22Rv1 (cell line): ENCODE data around the gene GPR62.

Experiments used
- H3K27ac ChIP-seq: fragments of 450-650 bp; 2 replicates; pipeline ENCODE4 v1.5.1; 2017
- ZFX ChIP-seq: fragments of 450-650 bp; IDR thresholded peaks from 2 replicates; pipeline ENCODE4 v1.6.1; 2017; ENCODE audit warnings: antibody characterized with exemption, borderline replicate concordance
- TF ChIP-seq, protein P1 (sequence below): fragments of 450-650 bp; IDR thresholded peaks from 2 replicates; pipeline ENCODE4 v1.5.1; 2017; ENCODE audit warnings: mild to moderate bottlenecking

Gene GPR62

DNA sequence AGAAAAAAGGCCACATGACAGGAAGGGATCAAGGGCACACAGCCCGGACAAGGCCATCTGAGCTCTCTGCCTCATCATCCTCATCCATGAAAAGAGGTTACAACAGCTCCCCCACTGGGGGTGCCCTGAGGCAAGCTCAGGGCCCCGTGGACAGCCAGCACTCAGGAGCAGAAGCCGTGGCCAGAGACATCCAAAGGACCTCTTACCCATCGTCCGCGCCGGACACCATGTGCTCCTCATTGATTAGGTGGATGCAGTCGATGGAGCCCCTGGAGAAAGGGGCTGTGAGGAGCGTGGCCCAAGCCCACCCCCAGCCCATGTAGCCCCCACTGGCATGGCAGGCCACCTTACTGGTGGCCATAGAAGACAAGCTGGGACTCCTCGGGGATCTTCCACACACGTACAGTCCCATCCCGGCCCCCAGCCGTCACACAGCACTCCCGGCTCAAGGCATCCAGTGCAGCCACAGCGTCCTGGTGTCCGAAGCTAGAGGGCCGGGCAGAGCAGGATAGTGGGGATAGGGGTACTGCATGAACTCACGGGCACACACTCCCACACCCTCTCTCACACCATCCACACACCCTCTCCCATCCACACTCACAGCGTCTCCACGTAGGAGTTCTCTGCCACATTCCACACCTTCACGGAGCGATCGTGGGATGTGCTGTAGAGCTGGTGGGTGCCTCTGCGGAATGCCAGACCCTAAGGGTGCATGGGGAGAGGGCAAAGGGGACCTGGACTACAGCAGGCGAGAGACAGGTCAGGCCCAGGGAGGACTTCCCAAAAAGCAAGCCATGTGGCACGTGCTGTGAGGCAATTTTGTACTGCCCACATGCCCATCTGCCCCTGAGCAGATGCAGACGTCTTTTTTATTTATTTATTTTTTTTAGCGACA is 19.9 kb upstream of the GPR62 start:
- H3K27ac ChIP-seq, result no peak overlapping the region
- TF ChIP-seq, protein P1, sequence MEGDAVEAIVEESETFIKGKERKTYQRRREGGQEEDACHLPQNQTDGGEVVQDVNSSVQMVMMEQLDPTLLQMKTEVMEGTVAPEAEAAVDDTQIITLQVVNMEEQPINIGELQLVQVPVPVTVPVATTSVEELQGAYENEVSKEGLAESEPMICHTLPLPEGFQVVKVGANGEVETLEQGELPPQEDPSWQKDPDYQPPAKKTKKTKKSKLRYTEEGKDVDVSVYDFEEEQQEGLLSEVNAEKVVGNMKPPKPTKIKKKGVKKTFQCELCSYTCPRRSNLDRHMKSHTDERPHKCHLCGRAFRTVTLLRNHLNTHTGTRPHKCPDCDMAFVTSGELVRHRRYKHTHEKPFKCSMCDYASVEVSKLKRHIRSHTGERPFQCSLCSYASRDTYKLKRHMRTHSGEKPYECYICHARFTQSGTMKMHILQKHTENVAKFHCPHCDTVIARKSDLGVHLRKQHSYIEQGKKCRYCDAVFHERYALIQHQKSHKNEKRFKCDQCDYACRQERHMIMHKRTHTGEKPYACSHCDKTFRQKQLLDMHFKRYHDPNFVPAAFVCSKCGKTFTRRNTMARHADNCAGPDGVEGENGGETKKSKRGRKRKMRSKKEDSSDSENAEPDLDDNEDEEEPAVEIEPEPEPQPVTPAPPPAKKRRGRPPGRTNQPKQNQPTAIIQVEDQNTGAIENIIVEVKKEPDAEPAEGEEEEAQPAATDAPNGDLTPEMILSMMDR, result no peak
- TF ChIP-seq ZFX, result no peak

DNA sequence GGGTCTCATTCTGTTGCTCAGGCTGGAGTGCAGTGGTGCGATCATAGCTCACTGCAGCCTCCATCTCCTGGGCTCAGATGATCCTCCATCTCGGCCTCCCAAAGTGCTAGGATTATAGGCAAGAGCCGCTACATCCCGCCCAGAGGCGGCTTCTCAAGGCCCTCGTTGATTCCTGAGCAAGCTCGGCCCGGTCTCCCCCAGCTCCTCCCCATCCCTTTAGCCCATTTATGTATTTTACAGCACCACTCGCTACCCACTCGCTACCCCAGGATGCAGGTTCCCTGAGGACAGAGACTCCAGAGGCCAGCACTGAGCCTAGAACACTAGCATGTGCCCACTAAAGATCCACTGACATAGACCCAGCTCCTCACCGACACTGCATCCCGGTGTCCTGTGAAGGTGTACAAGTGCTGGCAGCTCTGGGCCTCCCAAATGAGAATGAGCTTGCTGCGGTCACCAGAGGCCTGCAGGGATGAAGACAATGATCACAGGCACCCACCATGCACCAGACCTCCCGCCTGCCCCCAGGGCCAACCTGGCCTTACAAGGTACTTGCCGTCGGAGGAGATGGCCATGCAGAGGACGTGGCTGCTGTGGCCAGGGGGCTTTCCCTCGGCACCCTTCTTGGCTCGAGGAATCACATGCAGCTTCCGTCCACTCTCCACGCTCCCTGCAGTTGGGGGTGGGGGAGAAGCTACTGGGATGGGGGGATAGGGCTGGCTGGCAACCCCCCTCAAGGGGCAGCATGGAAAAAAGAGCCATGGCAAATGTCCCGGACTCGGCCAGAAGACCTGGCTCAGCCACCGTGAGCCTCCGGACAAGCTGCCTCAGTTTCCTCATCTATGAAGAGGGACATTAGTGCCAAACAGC is 19.1 kb upstream of the GPR62 start:
- H3K27ac ChIP-seq, result no peak overlapping the region
- no peak for TF ChIP-seq ZFX
- TF ChIP-seq, protein P1, result no peak

DNA sequence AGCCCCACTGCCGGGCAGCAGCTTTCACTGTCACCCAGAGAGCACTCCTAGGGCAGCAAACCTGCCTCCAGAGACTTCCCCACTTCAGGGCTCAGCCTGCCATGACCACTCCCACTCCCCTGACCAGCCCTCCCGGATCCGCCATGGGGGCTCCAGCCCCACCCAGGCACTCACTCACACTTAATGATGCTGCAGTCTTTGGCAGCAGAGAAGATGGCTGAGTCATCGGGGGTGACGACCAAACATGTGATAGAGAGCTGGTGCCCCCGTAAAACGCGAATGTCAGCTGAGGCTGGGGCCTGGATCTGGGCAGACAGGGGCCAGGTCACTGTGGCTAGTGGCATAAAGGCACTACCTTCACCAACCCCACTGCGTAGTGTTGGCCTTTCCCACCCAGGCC is 18.2 kb upstream of the GPR62 start:
- no peak for TF ChIP-seq ZFX
- TF ChIP-seq, protein P1, result no peak
- no peak overlapping the region for H3K27ac ChIP-seq

DNA sequence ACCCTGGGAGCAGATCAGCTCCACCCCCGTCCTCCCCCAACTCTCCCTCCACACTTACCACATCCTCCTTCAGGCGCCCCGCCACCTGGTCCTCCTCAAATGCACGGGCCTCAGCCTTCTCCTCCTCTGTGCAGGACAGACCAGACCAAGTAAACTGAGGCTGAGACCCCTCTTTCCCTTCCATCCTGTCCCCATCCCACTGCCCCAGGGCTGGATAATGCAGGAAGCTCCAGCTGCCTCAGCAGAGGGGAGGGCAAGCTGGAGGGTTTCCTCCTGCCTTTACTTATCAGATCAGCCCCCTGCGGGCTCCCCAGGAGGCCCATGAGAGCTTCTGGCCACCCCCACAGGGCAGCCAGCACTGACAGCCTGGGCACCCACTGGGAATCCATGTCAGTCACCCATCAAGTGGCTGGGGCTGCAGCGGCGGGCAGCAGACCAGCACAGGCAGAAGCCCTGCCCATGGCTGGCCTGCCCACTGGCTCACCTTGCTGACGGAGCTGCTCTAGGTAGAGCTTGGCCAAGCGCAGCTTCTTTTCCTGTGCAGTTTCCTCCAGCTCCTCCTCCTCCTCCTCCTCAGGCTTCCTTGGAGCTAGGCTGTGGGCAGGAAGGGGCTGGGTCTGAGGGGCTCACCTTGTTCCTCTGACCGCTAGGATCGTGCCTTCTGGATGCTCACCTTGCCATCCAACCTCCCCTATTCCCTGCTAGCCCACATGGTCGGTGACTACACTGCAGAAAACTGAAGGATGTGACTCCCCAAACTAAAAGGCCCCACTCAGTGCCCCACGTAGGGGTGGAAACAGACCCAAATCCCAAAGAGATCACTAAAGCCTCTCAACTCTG is 17.4 kb upstream of the GPR62 start:
- TF ChIP-seq ZFX, result no peak
- TF ChIP-seq, protein P1, result no peak
- H3K27ac ChIP-seq, result no peak overlapping the region

DNA sequence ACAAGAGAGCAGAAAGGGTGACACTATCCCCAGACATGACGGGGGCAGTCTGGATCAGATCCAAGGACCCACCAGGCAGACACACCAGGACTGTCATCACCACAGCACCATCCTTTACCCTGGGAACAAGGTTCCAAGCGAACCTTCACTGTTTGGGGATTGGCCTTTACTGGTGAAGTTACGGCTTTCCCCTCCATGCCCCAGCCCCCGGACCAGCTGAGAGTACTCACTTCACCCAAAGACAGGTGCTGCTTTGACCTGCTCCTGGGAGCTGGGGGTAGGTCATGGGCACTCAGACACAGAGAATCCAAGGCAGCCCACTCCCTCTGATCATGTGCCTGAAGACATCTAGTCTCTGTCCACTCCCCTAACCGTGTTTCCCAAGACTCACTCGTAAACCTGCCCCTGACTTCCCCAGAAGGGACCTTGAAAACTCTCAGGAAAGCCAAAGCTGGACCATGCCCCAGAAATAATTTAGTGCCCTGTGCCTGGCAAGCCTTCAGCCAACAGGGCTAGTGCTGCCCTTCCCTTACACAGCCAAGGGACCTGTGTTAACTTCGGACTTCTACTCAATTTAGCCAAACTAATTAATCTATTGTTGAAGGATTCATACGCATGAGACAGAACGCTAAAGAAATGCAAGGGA is 16.3 kb upstream of the GPR62 start:
- no peak overlapping the region for H3K27ac ChIP-seq
- TF ChIP-seq, protein P1, result no peak
- no peak for TF ChIP-seq ZFX

DNA sequence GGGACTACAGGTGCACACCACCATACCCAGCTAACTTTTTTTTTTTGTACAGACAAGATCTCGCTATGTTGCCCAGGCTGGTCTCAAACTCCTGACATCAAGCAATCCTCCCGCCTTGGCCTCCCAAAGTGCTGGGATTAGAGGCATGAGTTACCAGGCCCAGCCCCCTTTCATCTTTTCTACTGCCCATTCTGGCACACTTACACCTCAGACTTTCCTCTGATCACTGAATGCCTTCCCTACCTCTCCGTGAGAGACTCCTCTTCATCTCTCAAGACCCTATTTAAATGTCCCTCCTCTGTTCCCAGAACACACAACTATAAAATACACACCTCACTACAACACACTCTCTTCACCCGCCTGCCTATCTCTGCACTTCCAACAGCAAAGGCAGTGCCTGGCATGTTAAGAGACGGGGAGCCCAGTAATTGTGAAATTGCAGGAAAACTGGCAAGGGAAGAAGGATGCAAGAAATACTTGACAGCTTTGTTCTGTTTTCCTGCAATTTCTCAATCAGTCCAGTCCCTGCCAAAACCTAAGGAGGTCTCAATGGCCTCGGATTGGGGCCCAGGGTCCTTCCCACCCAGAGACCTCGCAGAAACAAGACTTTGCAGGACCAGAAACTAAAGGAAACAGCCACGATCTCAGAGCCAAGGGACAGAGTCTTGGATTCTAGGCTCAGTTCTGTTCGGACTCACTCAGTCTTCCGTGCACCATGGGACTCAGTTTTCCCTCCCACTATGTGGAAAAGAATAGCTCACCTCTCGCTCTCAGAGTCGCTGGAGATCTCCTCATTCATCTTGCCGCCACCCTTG is 14.3 kb upstream of the GPR62 start:
- H3K27ac ChIP-seq, result peak overlapping the region; percentile 70
- no peak for TF ChIP-seq ZFX
- TF ChIP-seq, protein P1, result no peak
